ENCODE data around the gene SLC6A20.
"Not testable (repeated sequence)": the region's sequence is repeated elsewhere in the genome, so short reads cannot be mapped to it uniquely, and the experiment has no call there.

SLC6A20 gene

DNA sequence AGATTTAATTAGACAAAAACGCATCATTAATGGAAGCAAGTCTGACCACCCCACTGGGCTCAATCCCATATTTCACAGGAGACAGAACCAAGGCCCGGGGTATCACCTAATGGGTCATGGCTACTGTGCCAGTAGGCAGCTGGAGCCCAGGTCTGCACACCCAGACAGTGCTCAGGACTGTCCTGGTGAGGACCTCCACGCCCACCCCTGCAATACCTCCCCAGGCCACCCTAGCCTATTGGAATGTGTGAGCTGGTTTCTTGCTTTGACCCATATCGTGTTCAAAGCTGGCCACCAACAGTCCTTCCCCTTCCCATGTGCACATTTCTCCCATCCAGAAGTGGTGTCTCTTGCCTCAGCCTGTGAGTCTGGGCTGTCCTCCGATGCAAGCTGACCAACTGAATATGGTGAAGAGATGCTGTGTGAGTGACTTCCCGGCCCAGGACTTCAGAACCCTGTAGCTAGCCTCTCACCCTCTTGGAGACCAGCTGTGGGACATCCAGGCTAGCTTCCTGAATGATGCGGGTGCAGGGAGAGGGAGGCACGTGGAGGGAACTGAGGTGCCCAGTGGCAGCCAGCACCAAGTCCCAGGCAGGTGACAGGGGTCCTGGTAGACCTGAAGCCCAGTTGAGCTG, 19.1 kb downstream of the SLC6A20 start:
- DNase-seq: no peak

DNA sequence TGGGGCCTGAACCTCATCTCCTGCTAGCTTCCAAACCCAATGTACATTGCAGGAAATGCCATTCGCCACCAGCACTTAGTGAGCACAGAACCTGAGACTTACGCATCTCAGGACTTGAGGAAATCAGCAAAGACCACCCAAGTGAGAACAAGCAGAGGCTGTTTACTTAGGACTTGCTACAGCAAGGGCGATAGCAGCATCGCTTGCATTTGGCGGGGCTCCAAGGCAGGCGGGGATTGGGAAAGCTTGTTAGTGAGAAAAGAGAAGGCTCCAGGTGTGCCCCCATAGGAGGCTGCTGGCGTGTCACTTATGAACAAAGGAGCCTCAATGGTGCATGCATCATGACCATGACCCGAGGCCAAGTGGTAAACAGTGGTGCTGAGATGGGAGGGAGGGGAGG, 19.7 kb downstream of the SLC6A20 start:
- DNase-seq: peak; percentile 3

GRCh38 chr3:45776301-45776595, 20.1 kb downstream of the SLC6A20 start:
- DNase-seq: no peak

- no peak for DNase-seq
These were observed 20.6 kb downstream of the SLC6A20 start for GRCh38 chr3:45775571-45776300.

DNA sequence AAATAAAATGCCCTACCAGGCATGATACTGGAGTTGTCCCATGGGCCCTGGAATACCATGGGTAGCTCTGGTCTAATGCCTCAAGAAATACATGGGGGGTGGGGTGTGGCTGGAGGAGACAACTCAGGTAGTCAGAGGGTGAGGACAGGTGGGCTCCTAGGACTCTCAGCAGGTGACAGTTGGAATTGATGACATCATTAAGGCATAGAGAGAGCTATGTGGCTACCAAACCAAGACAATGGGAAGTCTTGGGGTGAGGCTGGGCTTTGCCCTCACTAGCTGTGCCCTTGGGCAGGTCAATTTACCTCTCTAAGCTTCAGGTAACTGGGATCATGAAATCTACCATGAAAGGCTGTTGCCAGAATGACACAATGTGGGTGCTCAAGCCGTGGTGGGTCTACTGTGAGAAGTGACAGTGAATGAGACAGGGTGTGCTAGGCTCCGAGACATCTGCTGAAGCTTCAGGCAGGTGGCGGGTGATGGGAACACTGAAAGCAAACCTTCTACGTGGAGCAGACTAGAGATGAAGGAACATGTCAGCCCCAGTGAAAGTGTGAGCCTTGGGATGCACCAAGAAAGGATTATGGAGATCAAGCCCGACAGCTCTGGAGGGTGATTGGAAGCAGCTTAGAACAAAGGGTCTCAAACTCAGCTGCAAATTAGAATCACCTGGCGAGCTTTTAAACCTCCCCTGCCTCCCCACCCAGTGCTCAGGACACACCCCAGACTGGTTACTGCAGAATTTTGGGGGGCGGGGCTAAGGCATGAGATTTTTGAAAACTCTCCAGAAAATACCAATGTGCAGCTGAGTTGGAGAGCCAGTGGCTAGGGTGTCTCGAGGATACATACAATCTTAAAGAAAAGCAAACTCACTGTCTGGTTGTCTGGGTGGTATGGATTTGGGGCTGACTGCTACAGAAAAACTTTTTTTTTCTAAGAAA, 21.5 kb downstream of the SLC6A20 start:
- no peak for DNase-seq

GRCh38 chr3:45773714-45774449, 22.5 kb downstream of the SLC6A20 start:
- DNase-seq: no peak

DNA sequence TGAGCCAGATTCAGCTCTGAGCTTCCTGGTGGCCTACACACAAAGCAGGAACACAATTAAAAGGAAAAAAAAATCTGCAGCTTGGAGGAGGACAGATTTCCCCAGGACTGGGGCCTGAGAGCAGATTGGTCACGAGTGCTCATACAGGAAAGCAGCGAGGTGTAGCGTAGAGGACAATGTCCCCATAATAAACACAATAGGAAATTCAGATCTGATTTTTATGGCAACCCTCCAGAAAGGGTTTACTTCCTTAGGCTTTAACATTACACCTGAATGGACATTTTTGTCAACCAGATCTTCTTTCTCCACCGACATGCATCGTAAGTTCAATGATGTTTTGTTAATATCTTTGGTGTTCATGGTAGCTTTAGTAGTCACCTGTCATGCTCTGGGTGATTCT, 23.3 kb downstream of the SLC6A20 start:
- no peak for DNase-seq

DNA sequence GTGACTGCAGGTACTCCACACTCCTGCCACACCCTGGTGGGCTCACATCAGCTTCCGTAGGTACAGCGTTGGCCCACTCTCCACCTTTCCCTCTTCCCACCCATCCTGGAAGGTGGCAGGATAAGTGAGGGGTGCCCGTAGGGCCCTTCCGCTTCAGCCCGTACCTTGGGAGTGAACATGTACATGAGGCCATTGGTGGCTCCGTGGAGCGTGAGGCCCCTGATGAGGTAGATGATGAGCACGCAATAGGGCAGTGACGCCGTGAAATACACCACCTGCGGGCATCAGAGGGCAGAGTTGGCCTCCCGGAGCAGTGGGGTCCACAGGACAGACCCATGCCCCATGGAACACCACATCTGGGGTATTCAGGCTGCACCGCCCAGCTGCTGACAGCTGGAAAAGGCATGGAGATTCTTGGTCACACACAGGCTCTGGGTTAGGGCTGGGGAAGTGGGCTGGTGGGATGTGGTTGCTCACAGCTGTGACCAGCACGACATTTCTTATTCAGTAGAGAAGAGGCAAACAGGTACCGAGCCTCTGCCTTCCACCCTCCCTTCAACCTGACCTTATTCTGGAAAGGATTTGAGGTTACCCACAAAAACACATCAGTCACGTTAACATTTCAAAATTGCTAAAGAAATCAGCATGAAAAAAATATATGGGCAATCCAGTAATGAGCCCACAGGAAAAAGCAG, 23.8 kb downstream of the SLC6A20 start:
- no peak for DNase-seq

GRCh38 chr3:45771831-45772230, 24.5 kb downstream of the SLC6A20 start:
- no peak for DNase-seq

- no peak for DNase-seq
These were observed 25.1 kb downstream of the SLC6A20 start for GRCh38 chr3:45771166-45771775.

DNA sequence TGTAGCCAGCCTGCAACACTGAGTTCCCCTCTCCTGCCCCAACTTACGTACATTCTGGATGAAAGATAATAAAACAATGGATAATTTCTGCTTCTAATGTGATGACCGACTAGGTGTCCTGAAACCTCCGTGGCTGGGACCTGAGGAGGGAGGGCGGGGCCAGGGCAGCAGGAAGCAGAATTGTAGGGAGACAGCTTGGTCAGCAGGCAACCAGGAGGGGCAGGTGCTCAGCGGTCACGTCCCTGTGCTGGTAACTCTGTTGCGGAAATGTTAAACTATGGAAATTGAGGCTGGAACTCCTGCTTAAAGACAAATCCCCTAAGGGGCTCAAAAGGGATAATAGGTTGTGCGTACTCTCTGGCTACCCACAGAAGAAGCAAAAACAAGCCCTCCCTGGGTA, 30.4 kb downstream of the SLC6A20 start:
- DNase-seq: no peak

DNA sequence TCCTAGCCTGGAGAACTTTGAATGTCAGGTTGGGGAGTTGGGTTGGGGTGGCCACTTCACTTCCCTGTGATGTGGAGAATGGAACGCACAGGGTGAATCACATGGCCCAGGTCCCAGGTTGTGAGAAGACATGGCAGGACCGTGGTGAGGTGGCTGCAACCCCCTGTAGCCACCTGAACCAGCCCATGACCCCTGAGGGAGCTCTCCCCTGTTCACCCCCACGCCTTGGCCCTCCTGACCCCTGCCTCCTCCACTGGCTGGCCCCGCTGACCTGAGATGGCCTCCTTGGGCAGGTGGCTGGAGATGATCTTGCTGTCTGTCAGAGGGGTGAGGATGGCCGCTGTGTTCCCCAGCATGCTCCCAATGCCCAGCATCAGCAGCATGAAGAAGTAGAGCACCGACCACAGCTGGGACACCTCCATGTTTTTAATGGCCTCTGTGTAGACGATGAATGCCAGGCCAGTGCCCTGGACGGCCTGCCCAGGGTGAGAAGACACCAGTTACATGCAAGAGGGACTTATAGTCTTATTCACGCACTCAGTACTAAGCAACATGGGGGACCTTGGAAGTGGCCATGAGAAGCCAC, 31.0 kb downstream of the SLC6A20 start:
- no peak for DNase-seq

DNA sequence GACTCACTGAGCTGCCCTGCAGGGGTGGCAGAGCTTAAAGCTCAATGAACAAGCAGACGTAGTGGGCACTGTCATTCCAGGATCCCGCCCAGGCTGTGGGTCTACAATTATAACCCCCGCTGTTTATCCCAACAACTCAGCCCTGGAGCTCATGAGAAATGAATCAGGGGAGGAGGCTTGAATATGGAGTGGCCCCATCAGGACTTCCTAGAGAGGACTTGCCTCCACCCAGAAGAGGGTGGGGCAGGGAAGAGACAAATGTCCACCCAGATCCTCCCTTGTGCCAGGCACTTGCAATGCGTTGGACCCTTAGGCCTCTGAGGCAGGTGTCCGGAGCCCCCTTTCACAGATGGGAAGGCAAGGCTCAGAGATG, 33.0 kb downstream of the SLC6A20 start:
- DNase-seq: no peak

DNA sequence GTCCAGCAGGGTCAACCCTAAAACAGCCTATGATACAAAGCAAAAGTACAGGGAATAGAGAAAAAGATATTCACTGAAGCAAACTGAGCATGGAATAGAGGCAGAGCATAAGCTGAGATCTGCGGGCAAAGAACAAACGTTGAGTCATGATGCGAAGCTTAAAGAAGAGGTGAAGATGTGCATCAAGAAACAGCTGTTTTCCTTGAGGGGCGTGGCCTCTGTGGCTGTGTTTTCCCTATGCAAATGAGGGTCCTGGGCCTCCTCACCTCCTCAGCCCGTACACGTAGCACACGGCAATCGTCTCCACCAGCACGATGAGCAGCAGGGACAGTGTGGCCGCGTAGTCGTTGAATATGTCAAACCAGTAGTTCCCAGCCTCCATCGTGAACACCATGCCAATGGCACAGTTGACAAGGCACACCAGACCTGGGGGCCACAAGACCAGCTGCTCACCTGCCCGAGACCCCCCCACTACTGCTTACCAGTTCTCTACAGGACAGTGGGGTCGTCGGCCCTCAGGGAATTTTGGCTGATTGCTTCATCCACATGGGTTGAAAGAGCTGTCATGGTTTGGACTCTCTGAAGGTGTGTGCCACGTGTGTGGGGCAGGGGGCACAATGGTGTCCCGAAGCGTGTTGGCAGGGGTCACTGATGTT, 33.6 kb downstream of the SLC6A20 start:
- no peak for DNase-seq

- DNase-seq: no peak
These were observed 34.5 kb downstream of the SLC6A20 start for GRCh38 chr3:45761831-45762230.

- peak; percentile 14 for DNase-seq
These were observed 35.2 kb downstream of the SLC6A20 start for GRCh38 chr3:45760878-45761711.

DNA sequence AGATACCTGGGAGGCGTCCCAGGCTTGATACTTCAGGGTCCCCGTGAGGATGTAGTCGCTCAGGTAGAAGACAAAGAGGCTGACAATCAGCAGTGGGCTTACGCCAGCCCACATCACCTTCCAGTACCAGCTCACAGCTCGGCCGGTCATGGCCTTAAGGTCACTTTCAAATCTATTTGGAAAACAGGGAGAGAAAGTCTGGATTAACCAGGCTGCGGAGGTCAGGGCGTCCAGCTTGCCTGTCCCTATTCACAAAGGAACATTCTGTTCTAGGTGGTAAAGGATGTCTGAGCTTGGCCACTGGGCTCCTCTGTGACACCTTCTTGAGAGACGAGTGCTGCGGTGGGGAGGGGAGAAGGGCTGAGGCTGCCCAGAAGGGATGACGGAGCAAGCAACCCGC, 36.5 kb downstream of the SLC6A20 start:
- DNase-seq: no peak

- no peak for DNase-seq
These were observed 37.5 kb downstream of the SLC6A20 start for GRCh38 chr3:45758871-45759270.

GRCh38 chr3:45757141-45757540, 39.2 kb downstream of the SLC6A20 start:
- DNase-seq: not testable (repeated sequence)

DNA sequence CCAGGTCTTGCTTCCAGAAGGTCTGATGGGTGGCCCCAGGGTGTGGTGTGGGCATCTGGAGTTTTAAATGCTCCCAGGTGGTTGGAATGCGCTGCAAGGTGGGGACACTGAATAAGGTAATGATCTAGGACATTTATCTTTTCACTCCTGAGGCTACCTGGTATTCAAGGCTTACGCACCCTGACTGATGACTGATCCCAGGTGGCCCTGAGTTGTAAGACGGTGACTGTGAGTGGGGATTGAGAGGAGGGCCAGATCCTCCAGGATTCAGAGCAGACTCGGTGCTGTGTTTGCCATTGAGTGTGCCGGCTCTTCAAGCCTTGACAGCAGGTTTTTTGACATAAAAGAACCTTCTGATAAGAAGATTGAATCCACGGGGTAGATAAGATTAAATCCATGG, 40.3 kb downstream of the SLC6A20 start:
- no peak for DNase-seq

Data from NCI-H774 (cell line).